Epithelial cell of proximal tubule (primary cell): ENCODE measurements around the gene RBM15. TPM values are rescaled to one million over a fixed set of nuclear protein-coding genes. Genes with fewer than 3 reads are reported as not detected.

Source experiments
- DNase-seq: peaks from one replicate; pipeline ENCODE4 v3.0.0-alpha.2; 2011; ENCODE audit warnings: low read depth
- H3K4me3 ChIP-seq: 2 replicates; pipeline ENCODE4 v1.5.1; 2011; ENCODE audit warnings: low read depth, mild to moderate bottlenecking, low read length
- CTCF ChIP-seq: conservative IDR thresholded peaks from 2 replicates; pipeline ENCODE4 v1.5.1; 2012; ENCODE audit warnings: low read depth, mild to moderate bottlenecking, low read length
- total RNA-seq: library from RNA; depleted of rRNA; stranded (reverse); fragments of >200 nt; gene quantifications from 2 replicates; pipeline ENCODE4 v1.2.3, GENCODE V29; 2015

Gene RBM15
- total RNA-seq, 1 donor from 2014 or later: 19.9 TPM

DNA sequence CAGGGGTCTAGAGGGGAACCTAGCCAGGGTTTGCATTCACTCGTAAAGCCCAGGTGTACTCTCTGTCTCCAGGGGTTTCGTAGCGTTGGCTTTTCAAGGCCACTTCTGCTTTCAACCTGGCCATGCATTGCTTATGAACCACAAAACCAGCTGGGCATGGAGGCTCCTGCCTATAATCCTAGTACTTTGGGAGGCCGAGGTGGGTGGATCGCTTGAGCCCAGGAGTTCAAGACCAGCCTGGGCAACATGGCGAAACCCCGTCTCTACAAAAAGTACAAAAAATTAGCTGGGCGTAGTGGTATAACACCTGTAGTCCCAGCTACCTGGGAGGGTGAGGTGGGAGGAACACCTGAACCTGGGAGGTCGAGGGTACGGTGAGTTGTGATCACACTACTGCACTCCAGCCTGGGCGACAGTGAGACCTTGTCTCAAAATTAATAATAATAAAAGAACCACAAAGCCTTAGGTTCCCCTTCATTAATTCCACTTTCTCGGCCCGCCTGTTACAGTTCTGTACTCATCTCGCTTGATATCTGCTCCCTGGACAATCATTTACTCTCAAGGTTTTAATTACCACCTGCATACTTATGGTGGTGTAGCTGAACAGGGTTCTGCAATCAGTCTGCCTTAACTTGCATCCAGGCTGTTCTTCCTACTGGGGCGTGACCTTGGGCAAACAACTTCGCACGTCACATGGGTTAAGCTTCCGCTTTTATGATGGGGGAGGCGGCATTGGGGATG, 45.6 kb downstream of the RBM15 start:
- TF ChIP-seq CTCF: no peak
- H3K4me3 ChIP-seq: no peak overlapping the region
- no peak for DNase-seq

- H3K4me3 ChIP-seq: no peak overlapping the region
- DNase-seq: no peak
- no peak for TF ChIP-seq CTCF
Observed at GRCh38 chr1:110385369-110385768, 46.2 kb downstream of the RBM15 start.

DNA sequence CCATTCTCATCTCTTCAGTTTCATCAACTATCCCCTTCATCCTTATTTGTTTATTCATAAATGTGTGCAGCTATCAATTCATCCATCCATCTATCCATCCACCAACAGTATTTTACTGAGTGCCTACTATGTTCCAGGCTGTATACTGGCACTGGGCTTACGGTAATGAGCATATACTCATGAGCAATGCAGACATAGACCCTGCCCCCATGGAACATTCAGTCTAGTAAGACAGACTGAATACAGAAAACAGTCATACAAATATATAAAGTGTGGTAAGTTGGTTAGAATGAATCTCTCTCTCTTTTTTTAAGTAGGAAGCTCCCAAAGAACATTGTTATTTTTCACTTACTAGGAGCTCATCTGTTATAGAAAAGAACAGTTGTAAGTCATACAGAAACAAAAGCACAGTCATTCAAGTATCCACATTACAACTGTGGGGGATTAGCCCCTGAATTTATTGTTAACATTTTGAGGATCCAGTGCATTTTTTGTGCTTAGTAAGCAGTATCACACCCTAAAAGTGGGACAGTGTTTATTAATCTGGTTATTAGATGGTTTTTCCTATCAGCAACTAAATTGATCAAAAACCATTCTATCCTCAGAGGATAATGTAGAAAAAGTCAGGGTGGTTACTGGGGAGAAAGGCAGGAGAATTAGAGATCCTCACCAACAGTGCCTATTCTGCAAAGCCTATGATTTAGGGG, 48.0 kb downstream of the RBM15 start:
- TF ChIP-seq CTCF: no peak
- DNase-seq: no peak
- no peak overlapping the region for H3K4me3 ChIP-seq

GRCh38 chr1:110390096-110390495, 50.9 kb downstream of the RBM15 start:
- H3K4me3 ChIP-seq: peak overlapping the region; percentile 58
- no peak for DNase-seq
- peak; percentile 20 for TF ChIP-seq CTCF

GRCh38 chr1:110390692-110391245, 51.6 kb downstream of the RBM15 start, which contains the start of gene SLC16A4:
SLC16A4 (minus strand) TSS chr1:110391026; CDS start chr1:110389323, 1,703 bp downstream.
- peak within 1 kb of the TSS; percentile 58 for H3K4me3 ChIP-seq
- TF ChIP-seq CTCF: no peak
- DNase-seq: no peak

DNA sequence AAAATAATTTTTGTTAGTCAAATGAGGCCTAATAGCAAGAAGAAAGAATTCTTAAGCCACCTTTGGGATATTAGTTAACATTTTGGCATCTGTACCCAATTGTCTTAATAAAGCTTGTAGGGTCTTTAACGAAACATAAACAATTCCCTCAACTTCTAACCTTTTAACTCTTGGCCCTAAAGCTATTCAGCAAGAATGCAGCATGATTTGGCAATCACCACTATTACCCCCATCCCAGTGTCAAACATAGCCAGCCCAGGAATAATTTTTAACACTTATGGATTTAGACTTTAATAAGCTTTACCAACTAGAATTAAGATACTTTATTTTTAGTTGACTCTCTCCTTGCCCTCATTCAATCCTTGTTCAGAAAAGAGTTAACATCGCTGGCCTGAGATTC, 54.1 kb downstream of the RBM15 start:
- no peak overlapping the region for H3K4me3 ChIP-seq
- no peak for TF ChIP-seq CTCF
- no peak for DNase-seq
